Measurements from ENCODE around the gene ADAMTS13. TPM values are rescaled to one million over a fixed set of nuclear protein-coding genes. Genes with fewer than 3 reads are reported as not detected.

The ADAMTS13 gene
- total and polyA plus RNA-seq, 7 donors, result 0.60 to 3.4 (median 0.82) TPM

DNA sequence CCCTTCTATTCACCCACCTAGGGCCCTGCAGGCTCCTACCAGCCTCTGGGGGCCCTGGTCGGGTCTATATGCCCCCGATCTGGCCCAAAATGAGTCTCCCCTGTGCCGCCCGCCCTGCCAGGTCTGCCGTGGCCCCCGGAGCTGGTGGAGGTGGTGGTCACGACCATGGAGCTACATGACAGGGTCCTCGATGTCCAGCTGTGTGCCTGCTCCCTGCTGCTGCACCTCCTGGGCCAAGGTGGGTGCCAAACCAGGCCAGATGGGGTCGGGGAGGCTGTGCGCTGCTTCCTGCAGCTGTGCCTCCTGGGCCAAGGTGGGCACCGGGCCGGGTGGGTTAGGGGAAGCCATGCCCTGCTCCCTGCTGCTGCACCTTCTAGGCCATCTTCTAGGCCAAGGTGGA, 21.9 kb upstream of the ADAMTS13 start:
- DNase-seq, result no peak
- intact Hi-C loops (cut with DNase I), result no loop called here
- 89 to 92% methylated on average over 12 of the region's 12 CpGs for WGBS, 2 donors

DNA sequence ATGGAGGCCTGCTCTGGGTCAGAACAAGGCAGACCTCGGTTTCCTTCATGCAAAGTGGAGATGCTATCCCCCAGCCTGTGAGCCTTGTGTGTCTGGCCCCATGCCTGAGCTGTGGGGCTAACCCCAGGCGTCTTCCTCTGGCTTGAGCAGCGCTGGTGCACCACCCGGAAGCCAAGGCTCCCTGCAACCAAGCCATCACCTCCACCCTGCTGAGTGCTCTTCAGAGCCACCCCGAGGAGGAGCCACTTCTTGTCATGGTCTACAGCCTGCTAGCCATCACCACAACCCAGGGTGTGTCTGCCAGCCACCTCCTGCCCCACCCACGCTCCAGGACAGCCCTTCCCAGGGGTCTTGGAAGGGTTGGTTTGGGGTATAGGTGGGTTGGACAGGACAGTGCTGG, 20.6 kb upstream of the ADAMTS13 start:
- no peak overlapping the region for H3K4me3 ChIP-seq
- no peak for DNase-seq
- no peak for TF ChIP-seq EP300 (IDR thresholded peaks at IDR 0.05)
- TF ChIP-seq, protein P1, sequence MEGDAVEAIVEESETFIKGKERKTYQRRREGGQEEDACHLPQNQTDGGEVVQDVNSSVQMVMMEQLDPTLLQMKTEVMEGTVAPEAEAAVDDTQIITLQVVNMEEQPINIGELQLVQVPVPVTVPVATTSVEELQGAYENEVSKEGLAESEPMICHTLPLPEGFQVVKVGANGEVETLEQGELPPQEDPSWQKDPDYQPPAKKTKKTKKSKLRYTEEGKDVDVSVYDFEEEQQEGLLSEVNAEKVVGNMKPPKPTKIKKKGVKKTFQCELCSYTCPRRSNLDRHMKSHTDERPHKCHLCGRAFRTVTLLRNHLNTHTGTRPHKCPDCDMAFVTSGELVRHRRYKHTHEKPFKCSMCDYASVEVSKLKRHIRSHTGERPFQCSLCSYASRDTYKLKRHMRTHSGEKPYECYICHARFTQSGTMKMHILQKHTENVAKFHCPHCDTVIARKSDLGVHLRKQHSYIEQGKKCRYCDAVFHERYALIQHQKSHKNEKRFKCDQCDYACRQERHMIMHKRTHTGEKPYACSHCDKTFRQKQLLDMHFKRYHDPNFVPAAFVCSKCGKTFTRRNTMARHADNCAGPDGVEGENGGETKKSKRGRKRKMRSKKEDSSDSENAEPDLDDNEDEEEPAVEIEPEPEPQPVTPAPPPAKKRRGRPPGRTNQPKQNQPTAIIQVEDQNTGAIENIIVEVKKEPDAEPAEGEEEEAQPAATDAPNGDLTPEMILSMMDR (IDR thresholded peaks at IDR 0.05), result no peak
- TF ChIP-seq POLR2A (IDR thresholded peaks at IDR 0.05), result no peak
- TF ChIP-seq POLR2AphosphoS5 (IDR thresholded peaks at IDR 0.05), result no peak
- peaks cover 0 to 1% (median 0%) of the 10 kb centered on the region in 3 donors for H3K27me3 ChIP-seq
- peaks cover 3 to 27% (median 10%) of the 10 kb centered on the region in 4 donors for H3K36me3 ChIP-seq
- H3K27ac ChIP-seq, result no peak overlapping the region
- no peaks in the 10 kb centered on the region for H3K4me1 ChIP-seq
- 76 to 88% methylated on average over 6 of the region's 6 CpGs for WGBS, 2 donors
- no peaks in the 10 kb centered on the region for H3K9me3 ChIP-seq
- intact Hi-C loops (cut with DNase I), result no loop called here

More for the DNA sequence above, 21.9 kb upstream of the ADAMTS13 start:
- Histone ChIP-seq H3K4me1 (no peaks in the 10 kb centered on the region), H3K4me3 (no peak overlapping the region), H3K27me3 (peaks cover 0 to 10% (median under 1%) of the 10 kb centered on the region in 3 donors), H3K9me3 (no peaks in the 10 kb centered on the region), H3K36me3 (peaks cover 0 to 14% (median 3%) of the 10 kb centered on the region in 4 donors), H3K27ac (no peak overlapping the region)
- no peak for TF ChIP-seq POLR2AphosphoS5 (IDR thresholded peaks at IDR 0.05)
- no peak for TF ChIP-seq EP300 (IDR thresholded peaks at IDR 0.05)
- TF ChIP-seq POLR2A (IDR thresholded peaks at IDR 0.05), result no peak
- TF ChIP-seq, protein P1 (IDR thresholded peaks at IDR 0.05), result no peak

DNA sequence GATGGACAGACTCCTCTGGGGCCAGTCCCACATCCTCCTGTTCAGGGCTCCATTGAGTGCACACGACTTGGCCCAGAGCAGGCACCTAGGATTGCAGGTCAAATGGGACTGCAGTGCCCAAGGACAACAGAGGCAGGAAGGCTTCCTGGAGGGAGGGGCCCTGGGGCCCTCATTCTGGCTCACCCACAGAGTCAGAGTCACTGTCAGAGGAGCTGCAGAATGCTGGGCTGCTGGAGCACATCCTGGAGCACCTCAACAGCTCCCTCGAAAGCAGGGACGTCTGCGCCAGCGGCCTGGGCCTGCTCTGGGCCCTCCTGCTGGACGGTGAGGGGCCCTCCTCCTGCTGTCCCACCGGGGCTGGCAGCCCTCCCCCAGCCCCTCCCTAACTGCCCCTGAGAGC, 19.5 kb upstream of the ADAMTS13 start:
- Histone ChIP-seq H3K9me3 (no peaks in the 10 kb centered on the region), H3K4me3 (no peak overlapping the region), H3K36me3 (peaks cover 4 to 38% (median 18%) of the 10 kb centered on the region in 4 donors), H3K27me3 (no peaks in the 10 kb centered on the region), H3K4me1 (no peaks in the 10 kb centered on the region), H3K27ac (no peak overlapping the region)
- 79 to 80% methylated on average over 7 of the region's 7 CpGs for WGBS, 2 donors
- intact Hi-C loops (cut with DNase I), result no loop called here
- TF ChIP-seq POLR2A (IDR thresholded peaks at IDR 0.05), result no peak
- no peak for TF ChIP-seq EP300 (IDR thresholded peaks at IDR 0.05)
- TF ChIP-seq, protein P1 (IDR thresholded peaks at IDR 0.05), result no peak
- no peak for DNase-seq

DNA sequence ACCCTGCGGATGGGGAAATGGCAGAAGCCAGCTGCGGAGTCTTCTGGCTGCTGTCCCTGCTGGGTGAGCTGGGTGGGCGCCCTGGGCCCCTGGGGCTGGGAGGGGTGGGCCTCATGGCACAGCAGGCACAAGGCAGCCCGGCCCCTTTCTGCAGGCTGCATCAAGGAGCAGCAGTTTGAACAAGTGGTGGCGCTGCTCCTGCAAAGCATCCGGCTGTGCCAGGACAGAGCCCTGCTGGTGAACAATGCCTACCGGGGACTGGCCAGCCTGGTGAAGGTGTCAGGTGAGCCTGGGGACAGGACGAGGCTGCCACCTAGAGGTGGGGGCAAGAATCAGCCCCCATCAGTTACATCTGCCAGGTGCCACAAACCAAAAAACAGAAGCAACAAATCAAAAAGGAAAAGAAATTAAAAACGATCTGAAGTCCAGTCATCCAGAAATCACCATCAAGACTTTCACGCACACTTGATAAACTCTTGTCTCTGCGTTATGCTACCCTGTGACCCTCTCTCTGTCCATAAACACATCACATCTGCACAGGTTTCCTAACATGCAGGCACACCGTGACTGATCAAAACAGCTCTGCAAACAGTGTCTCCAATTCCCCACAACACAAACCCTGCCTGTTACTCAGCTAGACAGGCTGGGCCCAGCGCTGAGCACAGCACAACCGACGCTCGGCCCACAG, 18.3 kb upstream of the ADAMTS13 start:
- intact Hi-C loops (cut with DNase I), result no loop called here
- 66 to 80% methylated on average over 16 of the region's 16 CpGs for WGBS, 2 donors
- Histone ChIP-seq H3K36me3 (peaks cover 4 to 50% (median 20%) of the 10 kb centered on the region in 4 donors), H3K4me3 (no peak overlapping the region), H3K9me3 (no peaks in the 10 kb centered on the region), H3K27ac (no peak overlapping the region), H3K4me1 (no peaks in the 10 kb centered on the region), H3K27me3 (no peaks in the 10 kb centered on the region)
- TF ChIP-seq, protein P1 (IDR thresholded peaks at IDR 0.05), result peak in 1 of 4 experiments; percentile 51
- TF ChIP-seq POLR2AphosphoS5 (IDR thresholded peaks at IDR 0.05) (no peak), POLR2A (IDR thresholded peaks at IDR 0.05) (no peak)
- DNase-seq, result no peak
